ENCODE results near the gene LRRFIP1. TPM values are rescaled to one million over a fixed set of nuclear protein-coding genes. Genes with fewer than 3 reads are reported as not detected.

Gene LRRFIP1
- total and polyA plus RNA-seq, 2 of the 13 experiments (the other 11 are each of a cell fraction or from before 2014, with no cell fraction given) = 15.9 to 40.5 TPM

DNA sequence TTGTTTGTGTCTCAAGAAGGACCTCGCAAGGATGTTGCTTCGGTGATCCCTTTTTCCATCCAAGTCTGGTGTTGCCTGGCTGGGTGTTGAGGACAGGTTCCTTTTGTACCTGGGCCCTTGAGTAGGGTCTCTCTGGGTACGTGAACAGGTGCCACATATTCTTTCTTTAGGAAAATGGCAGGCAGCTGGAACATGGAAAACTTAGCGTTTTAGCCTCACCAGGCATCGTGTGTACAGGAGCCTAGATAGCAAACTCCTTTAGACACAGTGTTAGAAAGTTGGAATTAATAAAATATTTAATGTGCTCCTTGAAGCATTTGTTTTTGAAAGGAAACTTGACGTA, 116.9 kb downstream of the LRRFIP1 start (continued):
- TF ChIP-seq PAX8 (CRISPR knock-in tag; IDR thresholded peaks at IDR 0.05; ENCODE audit: borderline replicate concordance) (no peak), HNF4G (IDR thresholded peaks at IDR 0.05; ENCODE audit: borderline replicate concordance, low read depth, low read length) (no peak), HNF4G (CRISPR knock-in tag; IDR thresholded peaks at IDR 0.05; ENCODE audit: borderline replicate concordance, low read depth) (no peak), ZMYM3 (CRISPR knock-in tag; IDR thresholded peaks at IDR 0.05) (no peak), TEAD3 (CRISPR knock-in tag; optimal IDR thresholded peaks at IDR 0.05; ENCODE audit: borderline replicate concordance) (no peak), NONO (IDR thresholded peaks at IDR 0.05) (no peak), NONO (CRISPR knock-in tag; conservative IDR thresholded peaks at IDR 0.05) (no peak), HOXA7 (CRISPR knock-in tag; IDR thresholded peaks at IDR 0.05) (no peak), CHD4 (IDR thresholded peaks at IDR 0.05; ENCODE audit: borderline replicate concordance, low read length) (no peak), ZMYM4 (CRISPR knock-in tag; IDR thresholded peaks at IDR 0.05) (no peak), ZNF329 (CRISPR knock-in tag; IDR thresholded peaks at IDR 0.05; ENCODE audit: low read depth) (no peak), ZNF720 (CRISPR knock-in tag; IDR thresholded peaks at IDR 0.05) (no peak), PRMT3 (CRISPR knock-in tag; IDR thresholded peaks at IDR 0.05; ENCODE audit: borderline replicate concordance, low read depth) (no peak), ZKSCAN8 (CRISPR knock-in tag; IDR thresholded peaks at IDR 0.05; ENCODE audit: borderline replicate concordance) (0 out of 2 replicates have a peak, but pooled peaks have one; percentile 5), ZFP90 (CRISPR knock-in tag; IDR thresholded peaks at IDR 0.05; ENCODE audit: borderline replicate concordance) (no peak), REPIN1 (CRISPR knock-in tag; IDR thresholded peaks at IDR 0.05; ENCODE audit: borderline replicate concordance, low read depth) (no peak), ZNF607 (CRISPR knock-in tag; IDR thresholded peaks at IDR 0.05; ENCODE audit: borderline replicate concordance) (no peak), ARID2 (CRISPR knock-in tag; IDR thresholded peaks at IDR 0.05; ENCODE audit: borderline replicate concordance) (no peak)
- TF ChIP-seq, protein P1, sequence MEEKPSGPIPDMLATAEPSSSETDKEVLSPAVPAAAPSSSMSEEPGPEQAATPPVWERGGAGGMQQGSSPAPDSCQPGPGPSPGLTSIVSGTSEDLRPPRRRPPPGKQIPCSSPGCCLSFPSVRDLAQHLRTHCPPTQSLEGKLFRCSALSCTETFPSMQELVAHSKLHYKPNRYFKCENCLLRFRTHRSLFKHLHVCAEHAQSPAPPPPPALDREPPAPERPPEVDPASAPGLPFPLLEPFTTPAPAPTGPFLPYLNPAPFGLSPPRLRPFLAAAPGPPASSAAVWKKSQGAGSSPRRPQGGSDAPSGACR (CRISPR knock-in tag; IDR thresholded peaks at IDR 0.05) = 0 out of 2 replicates have a peak, but pooled peaks have one; percentile 6
- TF ChIP-seq, protein P2, sequence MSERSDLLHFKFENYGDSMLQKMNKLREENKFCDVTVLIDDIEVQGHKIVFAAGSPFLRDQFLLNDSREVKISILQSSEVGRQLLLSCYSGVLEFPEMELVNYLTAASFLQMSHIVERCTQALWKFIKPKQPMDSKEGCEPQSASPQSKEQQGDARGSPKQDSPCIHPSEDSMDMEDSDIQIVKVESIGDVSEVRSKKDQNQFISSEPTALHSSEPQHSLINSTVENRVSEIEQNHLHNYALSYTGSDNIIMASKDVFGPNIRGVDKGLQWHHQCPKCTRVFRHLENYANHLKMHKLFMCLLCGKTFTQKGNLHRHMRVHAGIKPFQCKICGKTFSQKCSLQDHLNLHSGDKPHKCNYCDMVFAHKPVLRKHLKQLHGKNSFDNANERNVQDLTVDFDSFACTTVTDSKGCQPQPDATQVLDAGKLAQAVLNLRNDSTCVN (CRISPR knock-in tag; IDR thresholded peaks at IDR 0.05; ENCODE audit: borderline replicate concordance) = no peak
- TF ChIP-seq, protein P3, sequence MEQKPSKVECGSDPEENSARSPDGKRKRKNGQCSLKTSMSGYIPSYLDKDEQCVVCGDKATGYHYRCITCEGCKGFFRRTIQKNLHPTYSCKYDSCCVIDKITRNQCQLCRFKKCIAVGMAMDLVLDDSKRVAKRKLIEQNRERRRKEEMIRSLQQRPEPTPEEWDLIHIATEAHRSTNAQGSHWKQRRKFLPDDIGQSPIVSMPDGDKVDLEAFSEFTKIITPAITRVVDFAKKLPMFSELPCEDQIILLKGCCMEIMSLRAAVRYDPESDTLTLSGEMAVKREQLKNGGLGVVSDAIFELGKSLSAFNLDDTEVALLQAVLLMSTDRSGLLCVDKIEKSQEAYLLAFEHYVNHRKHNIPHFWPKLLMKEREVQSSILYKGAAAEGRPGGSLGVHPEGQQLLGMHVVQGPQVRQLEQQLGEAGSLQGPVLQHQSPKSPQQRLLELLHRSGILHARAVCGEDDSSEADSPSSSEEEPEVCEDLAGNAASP (CRISPR knock-in tag; IDR thresholded peaks at IDR 0.05; ENCODE audit: borderline replicate concordance) = no peak
- TF ChIP-seq, protein P4, sequence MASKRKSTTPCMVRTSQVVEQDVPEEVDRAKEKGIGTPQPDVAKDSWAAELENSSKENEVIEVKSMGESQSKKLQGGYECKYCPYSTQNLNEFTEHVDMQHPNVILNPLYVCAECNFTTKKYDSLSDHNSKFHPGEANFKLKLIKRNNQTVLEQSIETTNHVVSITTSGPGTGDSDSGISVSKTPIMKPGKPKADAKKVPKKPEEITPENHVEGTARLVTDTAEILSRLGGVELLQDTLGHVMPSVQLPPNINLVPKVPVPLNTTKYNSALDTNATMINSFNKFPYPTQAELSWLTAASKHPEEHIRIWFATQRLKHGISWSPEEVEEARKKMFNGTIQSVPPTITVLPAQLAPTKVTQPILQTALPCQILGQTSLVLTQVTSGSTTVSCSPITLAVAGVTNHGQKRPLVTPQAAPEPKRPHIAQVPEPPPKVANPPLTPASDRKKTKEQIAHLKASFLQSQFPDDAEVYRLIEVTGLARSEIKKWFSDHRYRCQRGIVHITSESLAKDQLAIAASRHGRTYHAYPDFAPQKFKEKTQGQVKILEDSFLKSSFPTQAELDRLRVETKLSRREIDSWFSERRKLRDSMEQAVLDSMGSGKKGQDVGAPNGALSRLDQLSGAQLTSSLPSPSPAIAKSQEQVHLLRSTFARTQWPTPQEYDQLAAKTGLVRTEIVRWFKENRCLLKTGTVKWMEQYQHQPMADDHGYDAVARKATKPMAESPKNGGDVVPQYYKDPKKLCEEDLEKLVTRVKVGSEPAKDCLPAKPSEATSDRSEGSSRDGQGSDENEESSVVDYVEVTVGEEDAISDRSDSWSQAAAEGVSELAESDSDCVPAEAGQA (IDR thresholded peaks at IDR 0.05; ENCODE audit: low read depth) = no peak
- TF ChIP-seq, protein P4 (CRISPR knock-in tag; IDR thresholded peaks at IDR 0.05; ENCODE audit: borderline replicate concordance) = no peak

Data from HepG2 (cell line).